GM23248 (cell line): ENCODE results near the gene TRIM44.

ENCODE experiments used
- EZH2 ChIP-seq: fragments of 200-600 bp; sonication (generic); IDR thresholded peaks from 2 replicates; pipeline ENCODE4 v1.6.1; 2018; ENCODE audit warnings: antibody characterized with exemption, mild to moderate bottlenecking; ENCODE audit not compliant: insufficient read depth, poor library complexity, severe bottlenecking
- EZH2phosphoT487 ChIP-seq: fragments of 200-600 bp; sonication (generic); IDR thresholded peaks from 2 replicates; pipeline ENCODE4 v1.6.1; 2018; ENCODE audit warnings: antibody characterized with exemption, moderate library complexity, mild to moderate bottlenecking, low read depth; ENCODE audit not compliant: insufficient read depth

DNA sequence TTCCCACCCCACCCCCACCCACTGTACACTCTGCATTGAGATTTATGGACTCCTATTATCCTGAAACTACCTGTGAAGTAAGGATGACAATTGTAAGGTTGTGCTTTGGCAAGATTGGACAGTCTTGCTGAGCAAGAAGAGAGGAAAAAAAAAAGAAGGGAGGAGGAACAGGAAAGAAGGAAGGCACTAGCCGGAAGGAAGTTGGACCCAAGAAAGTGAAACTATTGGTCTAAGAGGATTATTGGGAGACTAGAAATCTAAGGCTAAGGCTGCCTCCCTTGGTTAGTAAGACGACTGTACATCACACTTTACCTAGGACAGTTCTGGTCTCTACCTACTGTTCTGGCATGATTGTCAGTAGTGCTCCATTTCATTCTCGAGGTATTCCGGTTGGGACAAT lies 12.1 kb upstream of the TRIM44 start:
- TF ChIP-seq EZH2 (no peak), EZH2phosphoT487 (no peak)
